Endothelial cell of hepatic sinusoid (primary cell): ENCODE data around the gene CARD14.

Source experiments
- in situ Hi-C: cut with HindIII; loops from 2 replicates; pipeline ENCODE4 v1.10.0; 2017; ENCODE audit warnings: low sequenced_read_pairs

The CARD14 gene

GRCh38 chr17:80169784-80170500 lies at the start of gene CARD14:
Gene CARD14, plus strand, starts transcription at chr17:80170030. Its CDS starts 11,409 bp downstream, at chr17:80181439.
- in situ Hi-C loops, result loop anchor here (5.0 kb wide), 1 partner anchor 47 kb away; no protein-coding TSS in a partner anchor

GRCh38 chr17:80122026-80122575 lies 47.7 kb upstream of the CARD14 start:
- in situ Hi-C loops, result no loop called here

GRCh38 chr17:80122926-80123505 lies 46.8 kb upstream of the CARD14 start:
- in situ Hi-C loops, result no loop called here

DNA sequence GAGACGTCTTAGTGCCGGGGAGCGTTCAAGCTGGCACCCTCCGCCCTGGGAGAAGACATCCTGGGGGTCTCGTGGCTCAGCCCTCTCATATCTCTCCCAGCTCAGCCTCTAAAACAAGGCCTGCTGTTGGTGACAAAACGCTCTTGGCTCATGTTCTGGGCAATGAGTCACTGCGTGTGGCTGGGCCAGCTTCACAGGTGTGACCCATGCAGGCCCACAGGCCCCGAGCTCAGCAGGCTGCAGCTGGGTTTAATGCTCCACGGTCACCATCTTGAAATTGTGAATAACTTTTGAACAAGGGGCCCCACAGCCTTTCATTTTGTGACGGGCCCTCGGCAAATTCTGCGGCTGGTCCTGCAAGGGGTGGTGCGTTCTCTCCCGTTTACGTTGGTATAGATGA lies 46.0 kb upstream of the CARD14 start:
- in situ Hi-C loops, result no loop called here

- in situ Hi-C loops, result no loop called here
These were observed 45.4 kb upstream of the CARD14 start for GRCh38 chr17:80124351-80124981.

DNA sequence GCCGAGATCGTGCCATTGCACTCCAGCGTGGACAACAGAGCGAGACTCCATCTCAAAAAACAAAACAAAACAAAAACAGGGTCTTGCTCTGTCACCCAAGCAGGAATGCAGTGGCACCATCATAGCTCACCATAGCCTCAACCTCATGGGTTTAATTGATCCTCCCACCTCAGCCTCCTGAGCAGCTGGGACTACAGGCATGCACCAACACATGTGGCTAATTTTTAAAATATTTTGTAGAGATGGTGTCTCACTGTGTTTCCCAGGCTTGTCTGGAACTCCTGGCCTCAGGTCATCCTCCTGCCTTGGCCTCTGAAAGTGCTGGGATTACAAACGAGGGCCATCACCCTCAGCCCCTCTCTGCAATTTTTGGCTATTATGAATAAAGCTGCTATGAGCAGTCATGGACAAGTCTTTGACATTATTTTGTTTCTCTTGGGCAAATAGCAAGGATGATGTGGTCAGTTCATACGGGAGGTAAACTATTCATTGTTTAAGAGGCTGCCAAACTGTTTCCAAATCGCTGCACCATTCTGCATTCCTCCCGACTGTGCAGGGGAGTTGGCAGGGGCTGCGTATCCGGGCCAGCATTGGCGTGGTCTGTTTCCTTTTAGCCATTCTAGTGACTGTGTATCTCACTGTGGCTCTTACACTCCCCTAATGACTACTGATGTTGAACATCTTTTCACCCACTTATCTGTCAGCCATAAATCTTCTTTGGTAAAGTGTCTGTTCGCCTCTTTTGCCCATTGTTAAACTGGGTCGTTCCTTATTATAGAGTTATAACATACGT lies 44.0 kb upstream of the CARD14 start:
- in situ Hi-C loops, result loop anchor here (5.0 kb wide), 1 partner anchor 59 kb away; no protein-coding TSS in a partner anchor

- in situ Hi-C loops, result loop anchor here (5.0 kb wide), 1 partner anchor 59 kb away; no protein-coding TSS in a partner anchor
These were observed 43.4 kb upstream of the CARD14 start for GRCh38 chr17:80126449-80126715.

- in situ Hi-C loops, result loop anchor here (5.0 kb wide), 1 partner anchor 62 kb away; no protein-coding TSS in a partner anchor
These were observed 40.7 kb upstream of the CARD14 start for GRCh38 chr17:80129006-80129565.

GRCh38 chr17:80130992-80131391 lies 38.8 kb upstream of the CARD14 start:
- in situ Hi-C loops, result no loop called here

- in situ Hi-C loops, result no loop called here
These were observed 36.8 kb upstream of the CARD14 start for GRCh38 chr17:80132906-80133625.

GRCh38 chr17:80133626-80133970 lies 36.2 kb upstream of the CARD14 start:
- in situ Hi-C loops, result no loop called here

DNA sequence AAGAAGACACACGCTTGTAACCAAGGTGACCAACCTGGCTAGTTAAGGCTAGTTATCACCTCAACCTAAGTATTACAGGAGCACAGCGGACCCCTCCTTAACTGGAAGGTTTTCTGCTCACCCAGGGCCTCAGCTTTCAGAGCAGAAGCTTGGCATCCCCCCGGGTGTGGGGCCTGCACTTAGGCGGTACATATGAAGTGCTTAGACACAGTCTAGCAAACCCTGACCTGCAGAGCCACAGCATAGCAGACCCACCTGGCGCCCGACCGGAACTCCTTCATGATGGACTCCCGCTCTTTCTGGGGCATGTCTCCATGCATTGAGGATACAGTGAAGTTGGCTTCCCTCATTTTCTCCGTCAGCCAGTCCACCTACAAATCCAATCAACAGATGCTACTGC lies 32.7 kb upstream of the CARD14 start:
- in situ Hi-C loops, result loop anchor here (5.0 kb wide), 1 partner anchor 80 kb away; no protein-coding TSS in a partner anchor

GRCh38 chr17:80138856-80139426 lies 30.9 kb upstream of the CARD14 start:
- in situ Hi-C loops, result loop anchor here (5.0 kb wide), 1 partner anchor 78 kb away; no protein-coding TSS in a partner anchor

- in situ Hi-C loops, result loop anchor here (5.0 kb wide), 1 partner anchor 34 kb away; no protein-coding TSS in a partner anchor
These were observed 28.2 kb upstream of the CARD14 start for GRCh38 chr17:80141463-80142165.

GRCh38 chr17:80142929-80143328 lies 26.9 kb upstream of the CARD14 start:
- in situ Hi-C loops, result loop anchor here (5.0 kb wide), 1 partner anchor 36 kb away; no protein-coding TSS in a partner anchor

DNA sequence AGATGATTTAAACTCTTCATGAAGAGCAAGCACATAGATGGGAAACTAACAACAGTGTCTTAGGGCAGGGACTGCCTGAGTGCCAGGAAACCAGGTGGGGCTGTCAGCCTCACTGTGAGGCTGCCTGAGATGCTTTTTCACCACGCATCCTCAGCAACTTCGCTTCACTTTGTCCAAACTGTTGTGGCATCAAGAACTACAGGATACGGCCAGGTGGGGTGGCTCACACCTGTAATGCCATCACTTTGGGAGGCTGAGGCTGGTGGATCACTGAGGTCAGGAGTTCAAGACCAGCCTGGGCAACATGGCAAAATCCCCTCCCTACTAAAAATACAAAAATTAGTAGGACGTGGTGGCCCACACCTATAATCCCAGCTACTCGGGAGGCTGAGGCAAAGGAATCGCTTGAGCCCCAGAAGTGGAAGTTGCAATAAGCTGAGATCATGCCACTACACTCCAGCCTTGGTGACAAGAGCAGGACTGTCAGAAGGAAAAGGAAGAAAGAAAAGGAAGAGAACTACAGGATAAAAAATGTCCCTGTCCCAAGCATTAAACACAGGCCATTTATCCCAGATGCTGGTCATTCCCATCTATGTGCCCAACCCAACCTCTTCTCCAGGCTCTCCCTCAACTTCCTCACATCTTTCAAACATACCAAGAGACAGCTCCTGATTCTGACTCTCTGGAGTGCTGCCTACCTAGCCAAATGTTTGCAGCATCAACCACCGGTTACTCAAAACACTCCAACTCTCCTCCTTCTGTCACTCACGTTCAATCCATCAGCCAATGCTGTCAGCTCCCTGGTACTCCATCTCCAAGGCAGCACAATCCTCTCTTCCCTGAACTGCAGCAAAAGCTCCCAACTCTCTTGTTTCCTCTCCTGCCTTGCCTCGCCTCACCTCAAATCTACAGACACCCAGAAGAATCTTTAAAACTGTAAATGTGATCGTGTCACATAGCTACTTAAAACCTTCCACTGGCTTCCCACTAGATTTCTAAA lies 24.5 kb upstream of the CARD14 start:
- in situ Hi-C loops, result no loop called here

GRCh38 chr17:80146121-80147034 lies 23.5 kb upstream of the CARD14 start:
- in situ Hi-C loops, result no loop called here
